HG03457 (cell line): ENCODE results near the gene IL18R1.
"Not testable (repeated sequence)": the region's sequence is repeated elsewhere in the genome, so short reads cannot be mapped to it uniquely, and the experiment has no call there.

Experiments
- ATAC-seq: cut with Tn5 transposase; IDR thresholded peaks from one replicate; pipeline ENCODE4 v1.9.1; 2021; ENCODE audit warnings: moderate number of reproducible peaks; ENCODE audit not compliant: unreplicated experiment

The IL18R1 gene, protein sequence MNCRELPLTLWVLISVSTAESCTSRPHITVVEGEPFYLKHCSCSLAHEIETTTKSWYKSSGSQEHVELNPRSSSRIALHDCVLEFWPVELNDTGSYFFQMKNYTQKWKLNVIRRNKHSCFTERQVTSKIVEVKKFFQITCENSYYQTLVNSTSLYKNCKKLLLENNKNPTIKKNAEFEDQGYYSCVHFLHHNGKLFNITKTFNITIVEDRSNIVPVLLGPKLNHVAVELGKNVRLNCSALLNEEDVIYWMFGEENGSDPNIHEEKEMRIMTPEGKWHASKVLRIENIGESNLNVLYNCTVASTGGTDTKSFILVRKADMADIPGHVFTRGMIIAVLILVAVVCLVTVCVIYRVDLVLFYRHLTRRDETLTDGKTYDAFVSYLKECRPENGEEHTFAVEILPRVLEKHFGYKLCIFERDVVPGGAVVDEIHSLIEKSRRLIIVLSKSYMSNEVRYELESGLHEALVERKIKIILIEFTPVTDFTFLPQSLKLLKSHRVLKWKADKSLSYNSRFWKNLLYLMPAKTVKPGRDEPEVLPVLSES

DNA sequence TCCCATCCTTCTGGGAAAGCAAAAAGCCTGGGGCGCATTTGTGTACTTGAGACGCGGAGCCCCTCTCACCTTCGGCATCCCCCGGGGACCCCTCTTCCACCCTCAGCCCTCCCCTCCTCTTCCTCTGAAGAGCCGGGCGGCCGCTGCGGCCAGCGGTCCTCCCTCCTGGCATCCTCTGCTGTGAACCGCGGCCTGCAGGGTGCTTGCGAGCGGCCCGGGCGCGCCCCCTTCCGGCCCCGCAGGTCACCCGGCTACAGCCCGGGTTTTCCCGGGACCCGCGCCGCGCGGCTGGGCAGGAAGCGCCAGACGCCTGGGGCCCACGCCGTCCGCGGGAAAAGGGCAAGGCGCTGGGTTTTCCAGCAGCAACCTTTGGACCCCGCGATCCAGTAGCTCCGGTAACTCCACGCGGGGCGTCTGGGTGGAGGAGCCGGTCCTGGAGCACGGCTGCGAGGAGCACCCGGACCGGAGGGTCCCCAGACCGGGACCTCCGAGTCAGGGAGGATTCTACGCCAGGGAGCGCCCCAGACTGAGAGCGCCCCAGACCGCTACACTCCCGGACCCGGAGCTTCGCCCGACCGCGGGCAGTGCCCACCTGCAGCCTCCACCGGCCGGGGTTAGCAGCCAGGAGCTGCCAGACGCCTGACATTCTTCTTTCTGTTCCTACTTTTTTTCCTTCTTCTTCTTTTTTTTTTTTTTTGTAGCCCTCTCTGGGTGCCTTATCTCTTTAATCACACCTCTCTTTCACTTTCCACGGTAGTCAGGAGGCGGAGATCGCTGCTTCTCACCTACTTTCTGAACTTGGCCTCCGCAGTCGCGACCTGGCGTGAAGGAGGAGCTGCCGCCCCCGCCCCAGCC lies at the start of gene IL18R1:
IL18R1 (plus strand) TSS at position 271 of the 855 bp plus-strand sequence. CDS start 6,865 bp downstream, outside the sequence.
- ATAC-seq, result peak; percentile 81

DNA sequence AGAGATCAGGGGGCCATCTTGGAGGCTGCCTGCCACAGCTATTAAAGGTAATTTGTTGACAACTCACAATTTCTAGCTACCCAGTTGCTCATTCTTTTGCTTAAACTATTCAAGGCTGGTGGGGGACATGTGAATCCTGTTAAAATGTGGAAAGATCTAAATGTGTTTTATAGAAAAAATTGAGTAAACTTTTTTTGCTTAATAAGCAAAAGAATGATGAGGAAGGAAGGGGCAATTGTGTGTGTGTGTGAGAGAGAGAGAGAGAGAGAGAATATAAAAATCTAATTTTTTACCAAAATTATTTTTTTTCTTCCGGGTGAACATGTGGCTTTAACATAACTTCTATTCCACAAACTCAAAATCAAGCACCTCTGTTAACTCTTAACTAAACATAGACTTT lies 49.5 kb upstream of the IL18R1 start:
- ATAC-seq, result no peak

GRCh38 chr2:102310964-102311640 lies 44.5 kb upstream of the IL18R1 start, which contains the start of gene IL1RL1:
Gene IL1RL1, plus strand, starts transcription at chr2:102311563. Its CDS starts 26,702 bp downstream, at chr2:102338265.
- no peak for ATAC-seq

GRCh38 chr2:102313025-102313424 lies 42.6 kb upstream of the IL18R1 start:
- ATAC-seq, result no peak

GRCh38 chr2:102313471-102313870 lies 42.1 kb upstream of the IL18R1 start:
- ATAC-seq, result no peak

GRCh38 chr2:102313950-102314349 lies 41.6 kb upstream of the IL18R1 start:
- no peak for ATAC-seq

DNA sequence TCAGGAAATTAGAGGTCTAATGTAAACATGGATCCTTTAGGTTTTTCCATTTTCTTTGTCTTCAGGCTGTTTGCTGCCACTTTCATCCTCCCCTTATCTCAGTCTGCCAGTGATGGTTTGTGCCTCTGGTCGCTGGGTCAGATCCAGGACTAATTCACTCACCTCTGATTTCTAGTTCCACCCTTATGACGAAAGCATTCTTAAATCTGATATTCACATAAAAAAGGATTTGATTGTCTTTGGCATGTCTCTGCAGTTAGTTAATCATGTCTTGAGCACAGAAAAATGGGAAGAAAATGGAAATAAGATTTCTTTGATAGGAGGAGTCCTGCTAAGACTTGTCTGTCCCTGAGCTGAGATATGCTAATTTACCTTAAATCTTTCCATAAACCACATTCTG lies 39.7 kb upstream of the IL18R1 start:
- ATAC-seq, result no peak

GRCh38 chr2:102317715-102318114 lies 37.9 kb upstream of the IL18R1 start:
- no peak for ATAC-seq

- no peak for ATAC-seq
Measured at GRCh38 chr2:102318437-102318836, 37.2 kb upstream of the IL18R1 start.

GRCh38 chr2:102321941-102322719 lies 33.5 kb upstream of the IL18R1 start:
- ATAC-seq, result no peak

- ATAC-seq, result not testable (repeated sequence)
Measured at GRCh38 chr2:102324914-102325313, 30.7 kb upstream of the IL18R1 start.

DNA sequence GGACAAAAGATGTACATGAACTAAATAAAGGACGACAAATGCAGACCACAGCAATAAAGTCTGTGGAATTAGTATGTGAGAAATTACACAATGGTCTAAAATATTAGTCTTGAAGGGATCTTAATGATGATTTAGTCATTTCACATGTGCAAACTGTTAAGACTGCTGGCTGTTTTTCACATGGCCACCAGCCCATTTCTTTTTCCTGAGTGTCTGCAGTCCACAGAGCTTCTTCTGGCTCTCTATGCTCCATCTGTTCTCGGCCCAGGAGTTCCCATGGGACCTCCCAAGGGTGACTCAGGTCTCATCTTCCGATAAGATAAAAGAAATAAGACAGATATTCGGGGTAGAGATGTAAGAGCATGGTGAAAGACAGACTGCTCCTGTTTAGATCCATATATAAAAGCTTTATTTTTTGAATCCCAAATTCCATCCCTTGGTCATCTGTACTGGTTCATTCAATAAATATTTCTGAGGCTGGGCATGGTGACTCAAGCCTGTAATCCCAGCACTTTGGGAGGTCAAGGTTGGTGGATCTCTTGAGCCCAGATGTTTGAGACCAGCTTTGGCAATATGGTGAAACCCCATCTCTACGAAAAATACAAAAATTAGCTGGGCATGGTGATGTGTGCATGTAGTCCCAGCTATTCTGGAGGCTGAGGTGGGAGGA lies 24.1 kb upstream of the IL18R1 start:
- ATAC-seq, result no peak

DNA sequence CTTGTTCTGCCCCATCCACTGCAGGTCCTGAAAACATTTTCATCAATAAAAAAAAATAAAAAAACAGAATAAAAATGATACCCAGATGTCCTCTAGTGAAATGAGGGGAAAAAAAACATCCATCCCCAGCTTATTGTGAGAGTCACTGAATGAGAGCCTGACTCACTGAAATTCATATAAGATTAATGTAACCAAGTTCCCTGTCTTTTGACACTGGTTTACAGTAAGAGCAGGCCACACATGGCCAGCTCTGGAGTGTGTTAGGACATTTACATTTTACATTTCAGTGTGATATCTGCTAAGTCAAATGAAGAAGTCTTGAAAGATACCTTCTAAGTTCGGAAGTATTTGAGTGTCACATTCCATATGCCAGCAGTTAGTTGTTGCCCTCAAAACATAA lies 21.1 kb upstream of the IL18R1 start:
- no peak for ATAC-seq

DNA sequence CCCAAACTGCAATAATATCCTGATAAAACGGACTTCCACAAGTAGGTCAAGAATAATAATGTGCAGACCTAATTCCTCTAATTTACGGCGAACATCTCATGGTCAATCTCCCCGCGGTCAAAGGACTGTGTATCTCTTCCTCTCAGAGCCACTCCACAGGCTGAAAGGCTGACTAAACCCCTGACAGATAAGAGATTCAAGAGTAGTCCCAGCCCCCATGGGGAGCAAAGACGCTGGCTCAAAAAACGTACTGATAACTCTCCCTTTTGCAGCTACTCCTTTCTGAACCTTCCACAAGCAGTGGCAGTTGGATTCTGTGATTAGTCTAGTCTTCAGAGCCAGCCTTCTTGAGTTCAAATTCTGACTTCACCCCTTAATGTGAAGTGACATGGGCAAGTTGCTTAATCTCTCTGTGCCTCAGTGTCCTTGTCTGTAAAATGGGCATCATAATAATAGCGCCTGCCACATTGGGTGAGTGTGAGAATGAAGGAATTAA lies 19.7 kb upstream of the IL18R1 start:
- no peak for ATAC-seq

GRCh38 chr2:102336502-102336945 lies 19.1 kb upstream of the IL18R1 start:
- no peak for ATAC-seq

GRCh38 chr2:102337012-102337411 lies 18.6 kb upstream of the IL18R1 start:
- ATAC-seq, result no peak

GRCh38 chr2:102337481-102338386 lies 17.9 kb upstream of the IL18R1 start:
- no peak for ATAC-seq

DNA sequence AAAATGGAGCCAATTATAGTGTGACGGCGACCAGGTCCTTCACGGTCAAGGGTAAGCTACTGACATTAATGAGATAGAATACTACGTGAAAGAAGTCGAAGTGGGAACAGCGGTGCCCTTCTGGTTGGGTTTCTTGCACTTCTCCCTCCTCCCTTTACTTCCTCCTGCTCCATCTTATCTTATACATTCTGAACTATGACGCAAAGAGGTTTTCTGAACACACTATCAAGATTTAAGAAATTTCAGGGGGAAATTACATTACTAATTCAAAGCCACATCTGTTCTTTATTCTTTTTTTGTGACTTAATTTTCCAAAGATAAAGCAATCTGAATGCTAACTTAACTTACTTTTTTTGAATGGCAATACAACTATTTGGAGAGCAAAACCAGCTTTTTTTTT lies 14.8 kb upstream of the IL18R1 start:
- ATAC-seq, result no peak
